CD14-positive monocyte (primary cell): ENCODE measurements around the gene INSIG2. TPM values are rescaled to one million over a fixed set of nuclear protein-coding genes. Genes with fewer than 3 reads are reported as not detected.
A peak's percentile ranks its signal among the peaks of the same experiment; 100 is the strongest.

Experiments
- DNase-seq, 3 donors: peaks; one replicate each; pipeline ENCODE4 v3.0.0-alpha.2; 2011 to 2022
- H2AFZ ChIP-seq: 2 replicates; pipeline ENCODE4 v1.6.0; 2012; ENCODE audit warnings: mild to moderate bottlenecking, low read depth, low read length, inconsistent platforms; ENCODE audit not compliant: insufficient read depth, poor library complexity, severe bottlenecking
- H3K27ac ChIP-seq, 2 donors: 1 replicate in 1 of 2; 2 replicates in 1 of 2; pipeline ENCODE4 v1.5.1; 2012 to 2013; ENCODE audit warnings: low read length in 2 of 2, control low read depth in 1 of 2, inconsistent platforms in 1 of 2, low read depth in 1 of 2, mild to moderate bottlenecking in 1 of 2
- H3K27me3 ChIP-seq, 2 donors: one replicate each; pipeline versions ENCODE4 v1.6.0 to v1.6.1; 2011 to 2013; ENCODE audit warnings: low read length in 2 of 2; ENCODE audit not compliant: control insufficient read depth in 2 of 2, insufficient read depth in 2 of 2
- H3K36me3 ChIP-seq, 2 donors: replicated peaks in 1 of 2; 1 replicate in 1 of 2; 2 replicates in 1 of 2; pipeline versions ENCODE4 v1.5.1 to v1.6.1; 2012 to 2013; ENCODE audit warnings: low read length in 2 of 2, control low read depth in 1 of 2, inconsistent platforms in 1 of 2, mild to moderate bottlenecking in 1 of 2; ENCODE audit not compliant: insufficient read depth in 2 of 2, control insufficient read depth in 1 of 2
- H3K4me1 ChIP-seq, 2 donors: 1 replicate in 1 of 2; 2 replicates in 1 of 2; pipeline versions ENCODE4 v1.5.1 to v1.6.1; 2012 to 2013; ENCODE audit warnings: low read length in 2 of 2, control low read depth in 1 of 2, inconsistent platforms in 1 of 2, mild to moderate bottlenecking in 1 of 2, moderate library complexity in 1 of 2; ENCODE audit not compliant: insufficient read depth in 2 of 2, control insufficient read depth in 1 of 2
- H3K4me2 ChIP-seq: replicated peaks from 2 replicates; pipeline ENCODE3; 2012; ENCODE audit warnings: low read length, moderate library complexity, mild to moderate bottlenecking; ENCODE audit not compliant: poor library complexity, severe bottlenecking; ENCODE audit errors: extremely low read depth
- H3K4me3 ChIP-seq, 3 experiments: fragments of 200-600 bp in 1 of 3; sonication (generic) in 1 of 3; replicated peaks in 1 of 3; 1 replicate in 2 of 3; 2 replicates in 1 of 3; pipeline ENCODE4 v1.5.1; 2011 to 2013; ENCODE audit warnings: low read length in 3 of 3, mild to moderate bottlenecking in 3 of 3, control low read depth in 2 of 3, low read depth in 2 of 3, inconsistent platforms in 1 of 3, moderate library complexity in 1 of 3
- H3K79me2 ChIP-seq: 2 replicates; pipeline ENCODE4 v1.6.0; 2012; ENCODE audit warnings: mild to moderate bottlenecking, control low read depth, inconsistent platforms, low read length, moderate library complexity; ENCODE audit not compliant: insufficient read depth
- H3K9ac ChIP-seq: 2 replicates; pipeline ENCODE4 v1.6.0; 2017; ENCODE audit warnings: low read length, mild to moderate bottlenecking; ENCODE audit not compliant: insufficient read depth, poor library complexity, severe bottlenecking
- H3K9me3 ChIP-seq, 2 donors: replicated peaks in 1 of 2; 1 replicate in 1 of 2; 2 replicates in 1 of 2; pipeline versions ENCODE4 v1.5.1 to v1.6.1; 2012 to 2013; ENCODE audit warnings: low read length in 2 of 2, control low read depth in 1 of 2; ENCODE audit not compliant: control insufficient read depth in 1 of 2, insufficient read depth in 1 of 2
- H4K20me1 ChIP-seq: 2 replicates; pipeline ENCODE4 v1.6.0; 2012; ENCODE audit warnings: mild to moderate bottlenecking, low read length, control low read depth, moderate library complexity; ENCODE audit not compliant: insufficient read depth
- H3K27ac Mint-ChIP-seq, 7 donors: one replicate each; pipeline ENCODE4 v1.8.0; 2020; ENCODE audit warnings: mild to moderate bottlenecking in 7 of 7, mixed read lengths in 7 of 7, moderate library complexity in 6 of 7, inconsistent platforms in 2 of 7
- H3K27me3 Mint-ChIP-seq, 3 donors: one replicate each; pipeline ENCODE4 v1.8.0; 2021 to 2022; ENCODE audit warnings: low read depth in 3 of 3, mild to moderate bottlenecking in 3 of 3, mixed read lengths in 3 of 3, moderate library complexity in 3 of 3, inconsistent platforms in 1 of 3
- H3K36me3 Mint-ChIP-seq, 2 donors: one replicate each; pipeline ENCODE4 v1.8.0; 2020; ENCODE audit warnings: mixed read lengths in 2 of 2, inconsistent platforms in 1 of 2, mild to moderate bottlenecking in 1 of 2
- H3K4me1 Mint-ChIP-seq: one replicate; pipeline ENCODE4 v1.8.0; 2020; ENCODE audit warnings: mild to moderate bottlenecking, mixed read lengths
- H3K4me3 Mint-ChIP-seq, 2 donors: one replicate each; pipeline ENCODE4 v1.8.0; 2020; ENCODE audit warnings: mild to moderate bottlenecking in 2 of 2, mixed read lengths in 2 of 2, moderate library complexity in 1 of 2
- H3K9me3 Mint-ChIP-seq, 7 donors: one replicate each; pipeline ENCODE4 v1.8.0; 2020 to 2022; ENCODE audit warnings: mixed read lengths in 7 of 7, mild to moderate bottlenecking in 6 of 7, moderate library complexity in 6 of 7, inconsistent platforms in 2 of 7
- WGBS: methylation state at CpG from one replicate; pipeline ENCODE4 v1.1.5; 2013; ENCODE audit warnings: missing lambda C conversion rate; ENCODE audit not compliant: insufficient coverage; 5-methylcytosine and 5-hydroxymethylcytosine counted together
- intact Hi-C, 2 donors: fragments of 100-400 bp; cut with micrococcal nuclease; formaldehyde crosslinking; loops; one replicate each; pipeline versions ENCODE4 v1.15.0 to v1.15.1; 2023
- polyA plus RNA-seq, 3 donors: library from polyadenylated mRNA; depleted of rRNA in 1 of 3; unstranded in 2 of 3; stranded (reverse) in 1 of 3; fragments of 300-500 nt in 2 of 3; fragments of >200 nt in 1 of 3; fragmentation: Illumina TruSeq in 2 of 3; gene quantifications; 1 replicate in 2 of 3; 2 replicates in 1 of 3; pipeline ENCODE4 v1.2.3, GENCODE V29; 2012 to 2021
- TF ChIP-seq, protein P1 (sequence below): fragments of 200-600 bp; IDR thresholded peaks from one replicate; pipeline ENCODE4 v1.8.0; 2022; ENCODE audit warnings: antibody characterized with exemption, mild to moderate bottlenecking

Gene INSIG2
- polyA plus RNA-seq, 3 donors, result 13.6 to 17.2 (median 14.8) TPM

GRCh38 chr2:118110310-118110709 is 22.0 kb downstream of the INSIG2 start:
- Histone ChIP-seq H3K36me3 (peaks cover 36 to 62% of the 10 kb centered on the region in 2 donors), H2AFZ (no peak overlapping the region), H3K9ac (no peak overlapping the region), H3K27ac (no peak overlapping the region), H3K4me1 (peaks cover 4 to 6% of the 10 kb centered on the region in 2 donors), H3K4me2 (no peak overlapping the region), H4K20me1 (no peaks in the 10 kb centered on the region), H3K79me2 (no peaks in the 10 kb centered on the region), H3K9me3 (no peaks in the 10 kb centered on the region), H3K27me3 (no peaks in the 10 kb centered on the region), H3K4me3 (no peak overlapping the region)
- whole genome bisulfite sequencing, result no CpG with 5 or more reads among the region's 3 CpGs
- peaks cover 38 to 52% of the 10 kb centered on the region in 2 donors for H3K36me3 Mint-ChIP-seq
- peaks cover 16% of the 10 kb centered on the region for H3K4me1 Mint-ChIP-seq
- H3K27ac Mint-ChIP-seq, result peak overlapping the region in 1 of 7 donors; percentile 37
- no peaks in the 10 kb centered on the region for H3K27me3 Mint-ChIP-seq
- TF ChIP-seq, protein P1, sequence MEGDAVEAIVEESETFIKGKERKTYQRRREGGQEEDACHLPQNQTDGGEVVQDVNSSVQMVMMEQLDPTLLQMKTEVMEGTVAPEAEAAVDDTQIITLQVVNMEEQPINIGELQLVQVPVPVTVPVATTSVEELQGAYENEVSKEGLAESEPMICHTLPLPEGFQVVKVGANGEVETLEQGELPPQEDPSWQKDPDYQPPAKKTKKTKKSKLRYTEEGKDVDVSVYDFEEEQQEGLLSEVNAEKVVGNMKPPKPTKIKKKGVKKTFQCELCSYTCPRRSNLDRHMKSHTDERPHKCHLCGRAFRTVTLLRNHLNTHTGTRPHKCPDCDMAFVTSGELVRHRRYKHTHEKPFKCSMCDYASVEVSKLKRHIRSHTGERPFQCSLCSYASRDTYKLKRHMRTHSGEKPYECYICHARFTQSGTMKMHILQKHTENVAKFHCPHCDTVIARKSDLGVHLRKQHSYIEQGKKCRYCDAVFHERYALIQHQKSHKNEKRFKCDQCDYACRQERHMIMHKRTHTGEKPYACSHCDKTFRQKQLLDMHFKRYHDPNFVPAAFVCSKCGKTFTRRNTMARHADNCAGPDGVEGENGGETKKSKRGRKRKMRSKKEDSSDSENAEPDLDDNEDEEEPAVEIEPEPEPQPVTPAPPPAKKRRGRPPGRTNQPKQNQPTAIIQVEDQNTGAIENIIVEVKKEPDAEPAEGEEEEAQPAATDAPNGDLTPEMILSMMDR, result no peak
- no peak overlapping the region for H3K4me3 Mint-ChIP-seq
- intact Hi-C loops, result no loop called here
- H3K9me3 Mint-ChIP-seq, result no peaks in the 10 kb centered on the region
- DNase-seq, result no peak

DNA sequence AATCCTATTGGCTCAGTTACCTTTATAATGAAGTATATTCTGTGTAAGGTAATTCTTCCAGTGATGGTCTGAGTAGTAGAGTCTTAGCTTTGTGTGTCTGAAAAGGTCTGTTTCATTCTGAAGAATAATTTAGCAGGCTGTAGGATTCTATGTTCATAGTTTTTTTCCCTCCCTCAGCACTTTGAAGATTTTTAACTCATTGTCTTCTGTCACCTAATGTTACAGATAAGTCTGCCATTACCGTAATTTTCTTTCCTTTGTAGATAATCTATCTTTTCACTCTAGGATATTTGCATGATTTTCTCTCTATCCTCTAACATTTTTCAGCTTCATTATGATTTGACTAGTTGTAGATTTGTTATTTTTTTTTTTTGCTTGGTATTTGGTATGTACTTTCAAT is 22.7 kb downstream of the INSIG2 start:
- Histone ChIP-seq H4K20me1 (no peaks in the 10 kb centered on the region), H3K36me3 (peaks cover 36 to 57% of the 10 kb centered on the region in 2 donors)

More for the DNA sequence above, 22.7 kb downstream of the INSIG2 start:
- no peak overlapping the region for H3K4me3 ChIP-seq
- WGBS, result no CpG with 5 or more reads among the region's 1 CpG
- Mint-ChIP-seq H3K27me3 (no peaks in the 10 kb centered on the region), H3K27ac (no peak overlapping the region), H3K9me3 (no peaks in the 10 kb centered on the region), H3K4me3 (no peak overlapping the region), H3K4me1 (peaks cover 11% of the 10 kb centered on the region), H3K36me3 (peaks cover 38 to 49% of the 10 kb centered on the region in 2 donors)
- H3K79me2 ChIP-seq, result no peaks in the 10 kb centered on the region
- H3K9me3 ChIP-seq, result no peaks in the 10 kb centered on the region
- intact Hi-C loops, result no loop called here
- H3K4me2 ChIP-seq, result no peak overlapping the region
- no peak overlapping the region for H3K27ac ChIP-seq
- TF ChIP-seq, protein P1, result no peak
- H3K9ac ChIP-seq, result no peak overlapping the region
- no peak for DNase-seq
- H2AFZ ChIP-seq, result no peak overlapping the region
- no peaks in the 10 kb centered on the region for H3K4me1 ChIP-seq
- no peaks in the 10 kb centered on the region for H3K27me3 ChIP-seq
